NAMALWA (cell line): ENCODE measurements around the gene OR6C3.
"Not testable (repeated sequence)": the region's sequence is repeated elsewhere in the genome, so short reads cannot be mapped to it uniquely, and the experiment has no call there.

Source experiments
- DNase-seq: peaks from one replicate; pipeline ENCODE4 v3.0.0-alpha.2; 2015; ENCODE audit warnings: low spot score

OR6C3 gene

DNA sequence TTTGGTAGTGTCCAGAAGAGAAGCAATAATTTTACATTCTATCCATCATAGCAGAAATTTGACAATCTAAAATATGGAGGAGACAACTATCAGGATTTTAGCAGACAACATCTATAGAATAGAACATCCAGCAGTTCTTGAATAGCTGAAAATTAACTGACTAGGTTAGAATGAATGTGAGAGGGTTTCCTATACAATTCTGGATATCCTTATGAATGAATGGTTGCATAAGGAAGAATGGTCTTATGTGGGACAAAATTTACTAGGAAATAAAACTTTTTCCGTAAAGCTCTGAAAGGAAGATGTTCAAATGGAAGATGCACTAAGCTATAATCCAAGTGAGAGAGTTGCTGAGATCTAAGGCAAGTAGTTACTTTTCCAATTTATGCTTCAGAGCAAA lies at the start of gene OR6C3:
OR6C3 (plus strand) TSS at position 301 of the 400 bp plus-strand sequence. CDS start 955 bp downstream, outside the sequence.
- no peak for DNase-seq

DNA sequence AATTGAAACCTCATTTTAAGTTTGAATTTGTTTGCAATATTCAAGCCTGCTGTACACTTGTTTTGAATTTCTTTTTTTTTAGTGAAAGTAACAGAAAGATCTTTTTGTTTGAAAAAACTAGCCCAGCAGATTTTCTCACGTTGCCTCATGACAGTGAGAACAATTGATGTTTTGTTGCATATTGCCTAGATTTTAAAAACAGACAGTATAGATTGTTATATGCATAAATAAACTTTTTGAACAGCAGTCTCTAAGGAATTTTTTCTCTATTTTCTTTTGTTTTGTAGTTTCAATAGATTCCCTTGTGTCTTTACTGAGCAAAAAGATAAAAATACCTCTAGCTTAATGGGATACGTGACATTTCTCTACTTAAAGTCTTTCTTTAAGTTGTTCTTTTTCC lies 49.6 kb upstream of the OR6C3 start:
- DNase-seq = no peak

DNA sequence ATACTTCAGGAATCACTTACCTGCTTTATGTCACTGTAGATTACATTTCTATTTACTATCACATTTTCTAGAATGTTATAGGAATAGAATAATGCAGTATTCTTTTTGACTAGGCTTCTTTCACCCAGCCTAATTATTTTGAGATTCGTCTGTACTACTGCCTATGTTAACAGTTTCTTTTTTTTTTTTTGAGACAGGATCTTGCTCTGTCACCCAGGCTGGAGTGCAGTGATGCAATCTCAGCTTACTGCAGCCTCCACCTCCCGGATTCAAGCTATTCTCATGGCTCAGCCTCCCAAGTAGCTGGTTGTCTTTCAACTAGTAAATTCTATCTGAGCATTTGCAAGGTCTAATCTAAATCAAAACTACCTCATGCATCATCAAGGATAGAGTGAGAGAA lies 40.5 kb upstream of the OR6C3 start:
- no peak for DNase-seq

DNA sequence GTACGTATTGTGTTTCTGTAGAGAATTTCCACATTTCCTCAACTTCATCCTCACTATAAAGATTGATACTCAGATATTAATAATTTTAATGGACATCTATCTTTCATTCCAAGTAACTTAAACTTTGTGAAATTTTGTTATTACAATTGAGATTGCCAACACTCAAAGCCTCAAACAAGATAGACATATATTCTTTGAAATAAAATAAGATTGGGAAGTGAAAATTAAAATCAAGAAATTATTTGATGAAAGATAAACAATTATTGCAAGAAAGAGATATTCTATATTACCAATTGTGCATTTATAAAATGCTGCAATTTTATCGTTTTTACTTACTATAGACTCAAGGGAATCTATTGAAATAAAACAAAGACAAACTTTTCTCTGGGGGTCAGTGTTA lies 34.1 kb upstream of the OR6C3 start, which contains the start of gene OR6C6:
OR6C6 (minus strand) TSS at position 101 of the 400 bp plus-strand sequence. CDS start 1,337 bp downstream, outside the sequence.
- DNase-seq = no peak

DNA sequence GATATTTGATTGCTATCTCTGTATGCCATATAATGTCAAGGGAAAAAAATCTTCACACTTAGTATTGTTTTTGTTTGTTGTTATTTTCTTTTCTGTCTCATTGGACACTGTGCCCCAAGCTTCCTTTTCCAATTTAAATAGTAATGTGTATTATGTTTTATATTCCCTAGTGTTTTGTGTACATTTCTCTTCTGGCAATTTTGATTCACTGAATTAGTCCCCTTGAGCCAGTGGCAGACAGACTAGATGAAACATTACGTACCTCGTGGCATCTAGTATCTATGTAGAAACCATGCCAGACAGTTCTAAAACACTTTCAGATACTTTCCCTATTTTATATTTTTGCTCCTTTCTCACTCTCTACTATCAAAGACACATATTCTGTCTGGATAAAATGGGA lies 16.5 kb upstream of the OR6C3 start, which contains the start of gene OR6C1:
OR6C1 (plus strand) TSS at position 301 of the 400 bp plus-strand sequence. CDS start 6,257 bp downstream, outside the sequence.
- DNase-seq = no peak

DNA sequence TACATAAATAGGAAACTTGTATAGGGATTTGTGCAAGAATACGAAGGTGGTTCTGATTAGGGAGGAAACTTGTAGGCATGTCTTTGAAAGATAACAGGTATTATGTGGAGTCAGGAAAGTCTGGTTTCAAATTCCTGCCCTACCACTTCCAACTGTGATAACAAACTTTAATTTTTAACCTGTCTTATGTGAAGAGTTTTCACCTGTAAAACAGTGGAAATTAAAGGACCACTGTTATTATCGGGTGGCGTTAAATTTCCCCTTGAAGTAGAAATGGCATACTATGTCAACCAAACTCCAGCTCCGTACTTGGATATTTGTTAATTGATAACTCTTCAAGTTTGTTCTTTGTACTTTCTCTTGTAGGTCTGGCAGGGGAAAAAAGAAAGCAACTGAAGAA lies 10.3 kb upstream of the OR6C3 start:
- no peak for DNase-seq

DNA sequence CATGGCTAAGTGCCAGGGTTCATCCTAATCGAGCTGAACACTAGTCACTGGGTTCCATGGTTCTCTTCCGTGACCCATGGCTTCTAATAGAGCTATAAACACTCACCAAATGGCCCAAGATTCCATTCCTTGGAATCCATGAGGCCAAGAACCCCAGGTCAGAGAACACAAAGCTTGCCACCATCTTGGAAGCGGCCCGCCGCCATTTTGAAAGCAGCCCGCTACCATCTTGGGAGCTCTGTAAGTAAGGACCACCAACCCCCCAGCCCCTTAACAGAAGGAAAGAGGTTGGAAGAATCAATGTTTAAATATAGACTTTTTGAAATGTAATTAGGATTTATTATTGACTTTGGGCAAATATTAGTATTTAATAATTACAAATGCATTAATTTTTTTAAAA lies 4.7 kb upstream of the OR6C3 start:
- DNase-seq = not testable (repeated sequence)

- no peak for DNase-seq
Measured at GRCh38 chr12:55336002-55336401, 5.5 kb downstream of the OR6C3 start.

DNA sequence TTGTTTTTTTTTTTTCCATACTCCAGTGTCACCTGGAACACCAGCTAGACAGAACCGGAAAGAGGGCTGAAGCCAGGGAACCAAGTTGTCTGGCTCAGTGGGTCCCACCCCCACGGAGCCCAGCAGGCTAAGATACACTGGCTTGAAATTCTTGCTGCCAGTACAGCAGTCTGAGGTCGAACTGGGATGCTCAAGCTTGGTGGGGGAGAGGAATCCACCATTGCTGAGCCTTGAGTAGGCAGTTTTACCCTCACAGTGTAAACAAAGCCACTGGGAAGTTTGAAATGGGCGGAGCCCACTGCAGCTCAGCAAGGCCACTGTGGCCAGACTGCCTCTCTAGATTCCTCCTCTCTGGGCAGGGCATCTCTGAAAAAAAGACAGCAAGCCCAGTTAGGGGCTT lies 24.8 kb downstream of the OR6C3 start:
- DNase-seq = not testable (repeated sequence)

- DNase-seq = no peak
Measured at GRCh38 chr12:55362675-55363074, 32.1 kb downstream of the OR6C3 start, which contains the start of gene OR6C75. Gene OR6C75 (plus strand): TSS chr12:55362975. CDS start chr12:55365111, 2,136 bp downstream.

DNA sequence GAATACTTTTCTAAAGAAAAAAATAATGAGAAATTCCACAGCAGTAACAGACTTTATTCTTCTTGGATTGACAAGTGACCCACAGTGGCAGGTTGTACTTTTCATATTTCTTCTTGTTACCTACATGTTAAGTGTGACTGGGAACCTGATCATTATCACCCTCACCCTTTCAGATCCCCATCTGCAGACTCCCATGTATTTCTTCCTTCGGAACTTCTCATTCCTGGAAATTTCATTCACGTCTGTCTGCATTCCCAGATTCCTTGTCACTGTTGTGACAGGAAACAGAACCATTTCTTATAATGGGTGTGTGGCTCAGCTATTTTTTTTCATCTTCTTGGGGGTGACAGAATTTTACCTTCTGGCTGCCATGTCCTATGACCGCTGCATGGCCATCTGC lies 34.5 kb downstream of the OR6C3 start:
- no peak for DNase-seq

DNA sequence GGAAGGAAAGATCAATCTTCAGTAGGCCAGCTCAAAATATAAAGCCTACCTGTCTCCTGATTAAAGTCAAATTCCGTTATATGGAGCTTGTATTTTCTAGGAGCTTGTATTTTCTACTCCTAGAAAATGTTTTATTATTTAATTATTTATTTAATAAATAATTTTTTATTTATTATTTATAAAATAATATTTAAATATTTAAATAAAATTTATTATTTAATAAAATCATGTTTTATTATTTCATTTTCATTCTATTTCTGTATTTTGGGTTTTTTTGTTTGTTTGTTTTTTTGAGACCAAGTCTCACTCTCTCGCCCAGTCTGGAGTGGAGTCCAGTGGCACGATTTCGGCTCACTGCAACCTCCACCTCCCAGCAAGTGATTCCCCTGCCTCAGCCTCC lies 42.0 kb downstream of the OR6C3 start:
- DNase-seq = no peak
